NCI-H2081 (cell line): ENCODE data around the gene FAM20C.
A peak's percentile ranks its signal among the peaks of the same experiment; 100 is the strongest.
"Not testable (repeated sequence)": the region's sequence is repeated elsewhere in the genome, so short reads cannot be mapped to it uniquely, and the experiment has no call there.

ENCODE experiments used
- DNase-seq, 2 experiments: peaks; one replicate each; lab custom pipeline; 2025; lab: John Stamatoyannopoulos, UW

FAM20C gene

DNA sequence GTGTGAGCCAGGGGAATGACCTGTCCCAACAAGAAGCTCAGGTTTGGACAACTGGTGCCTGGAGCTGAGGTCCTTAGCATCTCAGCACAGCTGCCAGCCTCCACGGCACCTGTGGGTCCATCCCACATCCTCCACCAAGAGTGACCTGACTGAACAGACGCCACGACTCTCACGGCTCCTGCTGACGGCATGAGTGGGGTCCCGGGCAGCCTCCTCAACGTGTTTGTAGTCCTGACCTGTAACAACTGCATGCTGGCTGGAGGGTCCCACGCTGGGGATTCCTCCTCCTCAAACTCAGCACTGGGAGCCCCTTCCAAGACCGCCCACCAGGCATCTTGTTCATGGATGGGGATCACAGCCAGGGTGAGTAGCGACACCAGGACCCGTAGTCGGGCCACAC, 36.2 kb downstream of the FAM20C start:
- DNase-seq = no peak

DNA sequence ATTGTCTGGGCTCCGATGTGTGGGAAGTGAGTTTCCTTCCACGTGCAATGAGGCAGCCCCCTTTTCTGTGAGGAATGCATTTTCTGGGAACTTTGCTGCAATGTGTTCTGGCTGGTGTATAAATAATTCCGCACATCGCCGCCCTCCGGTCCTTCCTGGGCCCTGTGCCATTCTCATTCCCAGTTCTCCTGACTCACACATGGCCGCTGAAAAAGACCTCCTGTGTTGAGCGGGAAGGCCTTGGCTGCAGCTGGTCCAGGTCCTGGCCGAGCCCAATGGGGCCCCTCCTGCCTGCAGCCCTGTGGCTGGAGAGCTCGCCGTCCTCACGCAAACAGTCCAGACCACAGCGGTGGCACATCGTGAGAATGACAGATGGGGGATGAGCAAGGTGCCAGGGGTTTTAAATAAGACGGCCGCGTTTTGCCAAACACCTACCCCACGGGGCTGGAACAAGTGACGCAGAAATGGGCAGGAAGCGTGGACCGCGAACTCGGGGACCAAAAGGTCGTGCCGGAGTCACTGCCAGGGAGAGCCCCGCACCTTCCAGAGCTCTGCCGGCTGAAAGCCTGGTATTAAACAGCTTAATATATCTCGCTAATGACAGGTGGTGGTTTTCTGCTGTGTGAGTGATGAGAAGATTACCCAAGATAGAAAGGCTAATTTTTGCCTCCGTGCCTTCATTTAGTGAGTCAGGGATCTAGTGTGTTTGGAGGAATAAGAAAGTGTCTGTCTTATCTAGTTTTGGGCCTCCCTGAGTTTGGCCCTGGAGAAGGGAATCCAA, 37.0 kb downstream of the FAM20C start:
- DNase-seq = no peak

DNA sequence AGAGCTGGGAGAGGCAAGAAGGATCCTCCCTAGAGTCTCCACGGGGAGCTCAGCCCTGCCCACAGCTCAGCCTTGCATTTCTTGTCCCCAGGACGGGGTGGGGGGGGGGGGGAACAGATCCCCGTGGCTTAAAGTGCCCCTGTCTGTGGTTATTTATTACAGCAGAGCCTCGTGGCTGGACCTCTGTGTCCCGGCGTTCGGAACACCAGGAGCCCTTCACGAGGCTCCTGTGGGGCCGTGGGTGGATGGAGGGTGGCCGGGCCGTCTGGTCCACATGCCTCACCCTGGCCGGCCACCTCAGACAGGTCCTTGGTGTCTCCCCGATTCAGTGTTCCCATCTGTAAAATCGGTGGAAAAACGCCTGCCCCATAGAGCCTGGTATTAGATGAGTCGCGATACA, 37.9 kb downstream of the FAM20C start:
- no peak for DNase-seq

DNA sequence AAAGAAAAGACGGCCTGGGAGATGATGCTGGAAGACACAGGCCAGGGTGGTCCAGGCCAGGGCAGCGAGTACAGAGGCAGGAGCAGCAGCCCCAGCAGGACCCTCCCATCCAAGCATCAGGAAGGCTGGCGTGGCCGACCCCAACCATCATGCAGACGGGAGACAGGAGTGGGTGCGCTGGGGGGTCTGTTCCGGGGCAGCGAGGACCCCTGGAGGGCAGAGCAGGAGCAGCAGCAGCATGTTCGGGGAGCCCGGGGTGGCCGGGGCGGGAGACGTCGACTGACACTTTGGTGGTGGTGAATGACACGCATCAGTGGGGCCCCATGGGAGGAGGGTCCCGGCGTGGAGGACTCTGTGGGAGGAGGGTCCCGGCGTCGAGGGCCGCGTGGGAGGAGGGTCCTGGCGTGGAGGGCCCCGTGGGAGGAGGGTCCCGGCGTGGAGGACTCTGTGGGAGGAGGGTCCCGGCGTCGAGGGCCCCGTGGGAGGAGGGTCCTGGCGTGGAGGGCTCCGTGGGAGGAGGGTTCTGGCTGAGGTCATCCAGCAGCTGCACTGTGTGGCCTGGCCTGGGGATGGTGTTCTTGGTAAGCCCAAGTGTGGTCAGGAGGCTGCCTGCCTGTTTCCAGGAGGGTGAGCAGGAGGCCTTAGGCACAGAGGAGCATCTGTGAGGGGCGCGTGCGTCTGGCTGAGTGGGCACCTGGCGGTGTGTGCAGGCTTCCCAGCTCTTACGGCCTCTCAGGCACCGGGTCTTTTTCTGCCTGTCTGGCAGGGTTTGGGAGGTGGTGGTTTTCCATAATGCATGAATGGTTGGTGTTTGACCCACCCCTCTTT, 38.9 kb downstream of the FAM20C start:
- DNase-seq = no peak

DNA sequence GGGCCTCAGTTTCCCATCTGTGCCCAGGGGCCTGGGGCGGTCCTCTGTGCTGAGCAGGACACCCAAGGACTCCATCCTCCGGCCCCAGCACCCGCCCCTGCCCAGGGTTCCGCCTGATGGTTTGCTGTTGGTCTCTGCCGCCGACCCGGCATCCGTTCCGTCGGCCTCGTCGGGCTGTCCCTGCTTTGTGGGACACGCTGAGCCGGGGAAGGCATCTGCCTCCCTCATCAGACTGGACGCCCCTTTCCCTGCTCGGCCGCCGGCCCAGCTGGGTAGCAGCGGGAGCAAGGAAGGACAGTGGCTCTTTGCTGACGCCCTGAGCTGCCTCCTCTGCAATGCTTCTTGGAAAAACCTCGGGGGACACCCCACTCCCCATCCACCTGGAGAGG, 39.5 kb downstream of the FAM20C start:
- DNase-seq = no peak

DNA sequence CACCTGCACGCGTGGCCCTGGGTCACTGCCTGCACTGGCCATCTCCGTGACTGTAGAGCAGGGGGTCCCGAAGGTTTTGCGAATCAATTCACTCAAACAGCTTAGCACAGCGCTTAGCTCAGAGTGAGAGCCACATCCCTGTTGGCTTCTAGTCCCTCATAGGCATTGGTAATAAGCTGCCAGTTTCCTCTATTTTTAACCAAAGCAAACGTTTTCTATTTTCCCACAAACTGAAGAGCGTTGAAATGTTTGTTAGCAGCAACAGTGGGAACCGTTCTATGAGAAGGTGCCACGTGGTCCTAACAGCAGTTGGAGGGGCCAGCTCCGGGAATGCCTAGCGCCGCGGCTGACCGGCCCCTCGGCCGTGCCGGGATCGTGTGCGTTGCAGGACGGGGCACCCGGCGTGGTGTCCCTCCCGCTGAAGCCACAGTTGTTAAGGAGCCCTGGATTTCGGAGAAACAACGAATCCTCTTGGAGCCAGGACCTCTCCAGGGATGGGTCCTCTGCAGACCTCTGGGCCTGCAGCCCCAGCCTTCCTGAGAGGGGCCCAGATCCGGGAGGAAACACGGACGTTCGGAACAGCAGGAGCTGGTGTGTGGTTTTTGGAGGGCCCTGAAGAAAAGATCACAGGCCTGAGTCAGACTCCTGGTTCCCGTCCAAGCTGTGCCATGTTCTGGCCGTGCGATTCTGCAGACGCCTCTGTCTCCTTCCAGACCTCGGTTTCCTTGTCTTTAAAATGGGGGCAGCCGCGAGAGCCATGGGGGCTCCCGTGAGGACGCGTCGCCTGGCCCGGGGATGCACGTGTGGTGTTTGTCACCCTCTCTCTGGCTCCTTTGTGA, 40.3 kb downstream of the FAM20C start:
- no peak for DNase-seq

DNA sequence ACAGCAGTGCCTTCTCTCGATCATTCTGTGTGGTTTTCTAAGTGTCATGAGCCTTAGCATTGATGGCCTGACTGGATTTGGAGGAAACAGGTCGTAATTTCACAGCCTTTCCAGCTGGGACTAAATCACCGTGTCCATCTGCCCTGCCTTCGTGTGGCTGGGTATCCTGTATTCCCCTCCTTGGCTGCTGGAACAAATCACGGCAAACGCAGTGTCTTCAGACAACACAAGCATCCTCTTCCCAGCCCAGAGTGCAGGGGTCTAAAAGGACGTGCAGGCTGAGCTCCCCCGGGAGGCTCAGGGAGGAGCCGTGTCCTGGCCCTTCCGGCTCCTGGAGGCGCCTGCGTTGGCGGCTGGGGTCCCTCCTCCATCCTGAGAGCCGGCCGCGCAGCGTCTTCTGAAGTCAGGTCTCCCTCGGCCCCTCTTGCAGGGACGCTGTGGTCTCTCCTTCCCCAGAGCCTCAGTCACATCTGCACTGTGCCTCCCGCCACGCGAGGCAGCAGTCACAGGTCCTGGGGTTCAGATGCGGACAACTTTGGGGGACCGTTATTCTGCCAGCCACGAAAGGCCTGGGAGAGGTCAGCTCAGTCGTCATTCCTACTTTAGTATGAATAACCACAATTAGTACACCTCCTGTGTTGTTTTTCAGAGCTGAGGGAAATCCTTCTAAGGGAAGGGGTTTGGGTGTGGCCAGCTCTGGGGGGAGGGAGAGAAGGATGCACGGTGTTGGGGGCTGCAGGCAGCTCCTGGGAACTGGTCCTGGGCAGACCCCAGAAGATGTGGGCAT, 41.1 kb downstream of the FAM20C start:
- no peak for DNase-seq

DNA sequence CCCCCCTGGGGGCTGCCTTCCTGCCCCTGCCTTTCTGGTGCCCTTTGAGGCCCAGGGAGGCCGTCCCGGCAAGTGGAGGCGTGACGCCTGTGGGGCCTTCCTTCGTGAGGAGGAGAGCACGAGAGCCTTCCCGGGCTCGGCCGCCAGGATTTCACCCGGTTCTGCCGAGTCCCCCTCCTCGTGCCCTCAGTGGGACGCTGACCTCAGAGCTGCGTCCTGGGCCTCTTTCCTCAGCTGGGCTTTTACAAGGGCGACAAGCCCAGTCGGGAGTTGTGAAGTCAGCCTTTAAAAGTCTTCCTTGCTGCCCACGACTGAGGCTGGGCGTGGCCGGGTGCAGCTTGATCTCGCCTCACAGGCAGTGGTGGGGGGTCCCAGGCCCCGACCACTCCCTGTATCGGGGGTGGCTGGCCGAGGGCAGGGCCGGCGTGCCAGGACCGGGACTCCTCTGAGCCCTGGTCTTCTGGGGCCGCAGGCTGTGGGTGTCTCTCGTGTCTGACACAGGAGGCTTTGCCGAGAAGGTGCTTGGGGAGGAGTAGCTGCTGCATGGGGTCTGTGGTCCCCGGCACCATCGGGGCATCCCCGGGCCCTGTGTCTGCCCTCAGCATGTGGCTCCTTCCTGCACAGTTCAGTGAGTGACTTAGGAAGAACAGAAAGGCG, 41.8 kb downstream of the FAM20C start:
- no peak for DNase-seq

DNA sequence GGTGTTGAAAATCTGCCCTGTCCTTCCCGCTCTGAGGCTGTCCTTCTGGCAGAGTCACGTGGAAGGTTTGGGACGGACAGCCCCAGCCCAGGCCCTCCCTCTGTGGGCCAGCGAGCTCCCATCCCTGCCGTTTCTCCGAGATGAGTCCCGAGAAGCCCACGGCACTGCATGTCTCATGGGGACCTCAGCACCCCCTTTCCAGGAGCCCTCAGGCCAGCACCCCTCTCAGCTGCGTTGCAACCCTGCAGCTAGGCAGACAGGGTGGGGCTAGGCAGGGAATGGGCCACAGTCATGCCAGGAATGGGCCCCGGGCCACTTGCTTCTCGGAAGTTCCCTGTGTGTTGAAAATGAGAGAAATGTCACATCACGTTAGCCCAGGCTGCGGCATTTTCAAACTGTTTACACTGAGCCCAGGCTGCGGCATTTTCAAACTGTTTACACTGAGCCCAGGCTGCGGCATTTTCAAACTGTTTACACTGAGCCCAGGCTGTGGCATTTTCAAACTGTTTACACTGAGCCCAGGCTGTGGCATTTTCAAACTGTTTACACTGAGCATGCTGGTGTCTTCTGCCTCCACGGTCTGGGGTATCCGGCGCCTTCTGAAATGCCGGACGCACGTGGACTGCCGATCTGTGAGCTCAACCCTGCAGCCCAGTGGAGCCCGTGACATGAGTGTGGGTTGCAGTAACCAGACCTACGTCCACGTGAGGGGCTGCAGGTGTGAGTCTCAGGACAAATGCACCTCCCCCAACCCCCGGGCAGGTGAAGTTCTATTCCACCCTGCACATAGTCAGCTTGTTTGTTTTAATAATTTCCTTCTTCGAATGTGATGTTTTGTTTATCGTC, 42.6 kb downstream of the FAM20C start:
- DNase-seq = no peak

DNA sequence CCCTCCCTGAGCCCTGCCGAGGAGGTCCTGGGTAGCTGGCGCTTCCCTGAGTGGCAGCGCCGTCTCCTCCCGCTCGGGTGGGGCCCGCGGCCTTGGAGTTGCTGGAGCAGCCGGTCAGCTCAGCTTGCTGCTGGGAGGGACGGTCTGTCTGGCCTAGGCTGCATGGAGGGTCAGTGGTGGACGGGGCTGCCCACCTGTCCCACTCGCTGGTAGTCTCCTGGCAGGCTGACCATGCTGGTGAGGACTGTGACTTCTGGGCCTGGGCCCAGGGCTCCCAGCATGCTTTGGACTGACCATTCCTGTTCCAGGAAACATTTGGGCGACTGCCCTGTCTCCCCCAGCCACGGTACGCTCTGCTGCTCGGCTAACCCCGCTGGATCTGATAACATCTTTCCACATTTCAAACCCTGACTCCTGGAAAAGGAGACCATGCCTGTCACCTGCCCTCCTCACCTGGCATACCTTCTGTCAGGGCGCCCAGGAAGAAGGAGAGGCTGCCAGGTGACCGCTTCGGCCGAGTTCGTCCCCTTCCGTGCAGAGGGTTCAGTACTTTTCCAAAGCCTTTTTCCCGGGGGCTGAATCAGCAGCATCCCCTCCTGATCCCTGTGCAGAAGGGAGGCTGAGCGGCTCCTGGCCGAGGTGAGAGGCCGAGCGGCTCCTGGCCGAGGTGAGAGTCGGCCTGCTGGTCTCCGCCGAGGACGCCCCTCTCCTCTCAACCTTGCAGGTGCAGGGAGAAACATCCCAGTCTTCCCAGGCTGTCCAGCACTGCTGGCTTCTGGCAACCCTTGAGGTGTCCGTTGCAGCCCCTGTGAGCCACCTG, 43.4 kb downstream of the FAM20C start:
- DNase-seq = no peak

DNA sequence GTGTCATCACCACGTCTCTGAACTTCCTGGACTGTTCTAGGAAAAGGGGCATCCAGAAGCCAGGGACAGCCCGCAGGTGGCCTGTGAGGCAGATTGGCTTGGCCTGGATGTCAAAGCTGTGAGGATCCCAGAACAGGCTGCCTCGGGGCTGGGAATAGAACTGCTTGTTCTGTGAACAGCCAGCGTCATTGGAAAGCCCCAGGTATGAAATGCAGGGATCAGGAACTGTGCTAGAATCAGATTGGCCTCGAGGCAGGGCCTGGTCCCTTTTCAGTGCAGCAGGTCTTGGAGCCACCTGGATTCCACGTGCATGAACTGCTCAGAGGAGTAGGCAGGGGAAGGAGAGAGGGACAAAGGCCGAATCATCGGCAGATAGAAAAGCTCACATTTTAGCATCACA, 44.6 kb downstream of the FAM20C start:
- no peak for DNase-seq

DNA sequence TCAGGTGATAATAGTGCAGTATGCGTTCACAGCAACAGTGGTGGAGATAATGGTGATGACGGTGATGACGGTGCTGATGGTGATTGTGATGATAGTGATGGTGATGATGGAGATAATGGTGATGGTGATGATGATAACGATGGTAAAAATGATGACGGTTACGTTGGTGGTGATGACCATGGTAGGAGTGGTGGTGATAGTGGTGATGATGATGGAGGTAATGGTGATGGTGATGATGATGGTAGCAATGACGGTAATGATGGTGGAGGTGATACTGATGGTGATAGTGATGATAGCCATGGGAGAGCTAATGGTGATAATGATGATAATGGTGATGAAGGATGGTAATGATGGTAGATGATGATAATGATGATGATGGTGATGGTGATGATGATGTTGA, 45.0 kb downstream of the FAM20C start:
- no peak for DNase-seq

DNA sequence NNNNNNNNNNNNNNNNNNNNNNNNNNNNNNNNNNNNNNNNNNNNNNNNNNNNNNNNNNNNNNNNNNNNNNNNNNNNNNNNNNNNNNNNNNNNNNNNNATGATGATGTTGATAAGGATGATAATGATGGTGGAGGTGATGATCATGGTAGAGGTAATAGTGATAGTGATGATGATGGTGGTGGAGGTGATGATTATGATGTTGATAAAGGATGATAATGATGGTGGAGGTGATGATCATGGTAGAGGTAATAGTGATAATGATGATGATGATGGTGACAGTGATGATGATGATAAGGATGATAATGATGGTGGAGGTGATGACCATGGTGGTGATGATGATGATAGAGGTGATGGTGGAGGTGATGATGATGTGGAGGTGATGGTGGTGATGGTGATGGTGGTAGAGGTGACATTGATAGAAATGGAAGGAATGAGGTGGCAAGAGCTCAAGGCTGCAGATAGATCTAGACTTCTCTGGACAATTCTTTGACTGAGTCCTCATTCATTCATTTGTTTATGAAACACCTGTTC, 47.8 kb downstream of the FAM20C start:
- DNase-seq = no peak

DNA sequence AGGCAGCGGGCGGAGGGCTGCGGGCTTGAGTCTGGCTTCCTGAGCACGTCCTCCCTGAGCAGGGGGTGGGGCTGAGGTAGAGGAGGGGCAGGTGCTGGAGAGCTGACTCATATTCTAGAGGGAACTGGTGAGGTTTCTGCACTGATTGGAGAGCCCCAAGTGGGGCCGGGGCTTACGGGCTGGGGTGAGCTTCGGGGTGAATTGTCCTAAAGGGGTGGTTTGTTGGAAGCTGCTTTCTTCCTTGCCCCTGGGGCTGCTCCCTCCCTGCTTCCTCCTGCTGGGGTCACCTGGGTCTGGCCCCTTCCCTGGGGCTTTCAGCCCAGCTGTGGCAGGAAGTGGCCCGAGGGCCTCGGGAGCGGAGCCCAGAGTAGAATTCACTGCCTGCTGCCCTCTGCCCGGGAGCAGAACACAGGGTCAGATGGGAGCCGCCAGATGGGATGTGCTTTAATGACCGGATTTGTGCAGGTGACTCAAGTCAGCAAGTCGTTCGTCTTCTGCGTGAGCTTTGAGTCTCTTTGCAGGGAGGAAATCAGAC, 48.6 kb downstream of the FAM20C start:
- peak in 1 of 2 experiments; percentile 41 for DNase-seq

DNA sequence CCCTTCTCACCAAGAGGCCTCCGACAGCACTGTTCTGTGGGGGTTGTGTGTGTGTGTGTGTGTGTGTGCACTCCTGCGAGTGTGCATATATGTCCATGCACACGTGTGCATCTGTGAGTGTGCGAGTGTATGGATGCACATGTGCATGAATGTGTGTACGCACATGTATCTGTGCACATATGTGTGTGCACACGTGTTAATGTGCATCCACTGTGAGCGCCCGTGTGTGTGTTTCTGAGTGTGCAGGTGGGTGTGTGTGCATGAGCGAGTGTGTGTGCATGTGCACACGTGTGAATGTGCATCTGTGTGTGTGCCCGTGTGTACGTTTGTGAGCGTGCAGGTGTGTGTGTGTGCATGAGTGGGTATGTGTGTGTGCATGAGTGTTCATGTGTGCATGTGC, 49.1 kb downstream of the FAM20C start:
- no peak for DNase-seq

DNA sequence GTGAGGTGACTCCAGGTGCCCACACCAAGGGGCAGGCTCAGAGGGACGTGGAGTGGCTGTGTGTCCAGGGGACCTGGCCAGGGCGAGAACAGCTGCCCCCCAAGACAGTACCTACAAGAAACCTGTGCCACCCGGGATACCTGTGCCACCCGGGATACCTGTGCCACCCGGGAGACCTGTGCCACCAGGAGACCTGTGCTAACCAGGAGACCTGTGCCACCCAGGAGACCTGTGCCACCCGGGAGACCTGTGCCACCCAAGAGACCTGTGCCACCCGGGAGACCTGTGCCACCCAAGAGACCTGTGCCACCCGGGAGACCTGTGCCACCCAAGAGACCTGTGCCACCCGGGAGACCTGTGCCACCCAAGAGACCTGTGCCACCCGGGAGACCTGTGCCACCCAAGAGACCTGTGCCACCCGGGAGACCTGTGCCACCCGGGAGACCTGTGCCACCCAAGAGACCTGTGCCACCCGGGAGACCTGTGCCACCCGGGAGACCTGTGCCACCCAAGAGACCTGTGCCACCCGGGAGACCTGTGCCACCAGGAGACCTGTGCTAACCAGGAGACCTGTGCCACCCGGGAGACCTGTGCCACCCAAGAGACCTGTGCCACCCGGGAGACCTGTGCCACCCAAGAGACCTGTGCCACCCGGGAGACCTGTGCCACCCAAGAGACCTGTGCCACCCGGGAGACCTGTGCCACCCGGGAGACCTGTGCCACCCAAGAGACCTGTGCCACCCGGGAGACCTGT, 50.6 kb downstream of the FAM20C start:
- not testable (repeated sequence) for DNase-seq

DNA sequence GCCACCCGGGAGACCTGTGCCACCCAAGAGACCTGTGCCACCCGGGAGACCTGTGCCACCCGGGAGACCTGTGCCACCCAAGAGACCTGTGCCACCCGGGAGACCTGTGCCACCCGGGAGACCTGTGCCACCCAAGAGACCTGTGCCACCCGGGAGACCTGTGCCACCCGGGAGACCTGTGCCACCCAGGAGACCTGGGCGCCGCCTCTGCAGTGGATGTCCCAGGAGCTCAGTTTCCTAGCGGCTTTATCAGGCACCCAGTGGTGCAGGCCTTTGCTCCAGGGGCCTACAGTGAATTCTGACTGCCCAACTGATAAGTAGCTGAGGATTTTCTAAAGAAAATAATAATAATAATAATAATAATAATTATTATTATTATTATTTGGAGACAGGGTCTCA, 51.2 kb downstream of the FAM20C start:
- not testable (repeated sequence) for DNase-seq

DNA sequence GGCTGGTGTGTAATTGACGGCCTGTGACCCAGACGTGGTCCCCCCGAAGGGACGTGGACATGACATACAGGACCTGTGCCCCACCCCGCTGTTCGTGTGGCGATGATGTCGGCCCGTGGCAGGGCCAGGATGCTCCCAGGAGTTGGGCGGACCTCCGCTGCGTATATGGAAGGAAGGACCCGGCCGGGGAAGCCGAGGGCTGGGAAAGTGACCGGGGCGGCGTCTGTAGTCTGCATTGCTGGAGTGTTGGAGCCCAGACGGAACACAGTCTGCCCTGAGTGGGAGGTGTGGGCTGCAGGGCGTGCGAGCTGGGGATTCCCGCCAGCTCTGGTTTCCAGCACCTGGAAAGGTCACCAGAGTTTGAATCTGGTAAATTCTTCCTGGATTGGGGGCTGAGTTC, 52.6 kb downstream of the FAM20C start:
- DNase-seq = no peak
